Right lobe of liver (tissue), 6 donors: Measurements from ENCODE around the gene NAALADL2. TPM values are rescaled to one million over a fixed set of nuclear protein-coding genes. Genes with fewer than 3 reads are reported as not detected.

Source experiments
- ATAC-seq, 4 donors: fragments of 200-7000 bp; cut with Tn5 transposase; one replicate each; pipeline ENCODE4 v1.9.1; 2020; ENCODE audit warnings: mild to moderate bottlenecking in 4 of 4, moderate library complexity in 4 of 4
- DNase-seq, 3 donors: peaks; one replicate each; pipeline ENCODE4 v3.0.0-alpha.2; 2020
- H3K27ac ChIP-seq, 3 donors: fragments of 200-600 bp; one replicate each; pipeline ENCODE4 v1.8.0; 2022
- H3K27me3 ChIP-seq, 2 donors: fragments of 200-600 bp; one replicate each; pipeline ENCODE4 v1.8.0; 2022
- H3K36me3 ChIP-seq, 4 donors: fragments of 200-600 bp; sonication (generic) in 1 of 4; one replicate each; pipeline versions ENCODE4 v1.5.1 to v1.8.0; 2017 to 2022; ENCODE audit warnings: control low read depth in 1 of 4
- H3K4me1 ChIP-seq, 4 donors: fragments of 200-600 bp; sonication (generic) in 1 of 4; one replicate each; pipeline versions ENCODE4 v1.5.1 to v1.8.0; 2017 to 2022; ENCODE audit warnings: control low read depth in 1 of 4
- H3K4me3 ChIP-seq, 3 donors: fragments of 200-600 bp; one replicate each; pipeline ENCODE4 v1.8.0; 2022
- H3K9me3 ChIP-seq, 4 donors: fragments of 200-600 bp; sonication (generic) in 1 of 4; one replicate each; pipeline versions ENCODE4 v1.5.1 to v1.8.0; 2017 to 2022; ENCODE audit warnings: control low read depth in 1 of 4
- CTCF ChIP-seq, 4 donors: fragments of 200-600 bp in 3 of 4; fragments of 450-650 bp in 1 of 4; IDR thresholded peaks; one replicate each; pipeline versions ENCODE4 v1.5.1 to v1.8.0; 2016 to 2022; ENCODE audit warnings: antibody characterized with exemption in 4 of 4, mild to moderate bottlenecking in 2 of 4
- POLR2A ChIP-seq: fragments of 450-650 bp; IDR thresholded peaks from one replicate; pipeline ENCODE4 v1.6.1; 2017; ENCODE audit warnings: antibody characterized with exemption, mild to moderate bottlenecking
- WGBS: methylation state at CpG from one replicate; pipeline ENCODE4 v1.1.6; 2018; ENCODE audit warnings: low coverage, low lambda C conversion rate; ENCODE audit not compliant: insufficient coverage; ENCODE audit errors: missing lambda C conversion rate; 5-methylcytosine and 5-hydroxymethylcytosine counted together
- intact Hi-C, 2 donors: fragments of 100-400 bp; cut with DNase I; formaldehyde crosslinking; loops; one replicate each; pipeline versions ENCODE4 v1.11.2 to v1.14.1; 2022
- total RNA-seq, 6 experiments: library from RNA; depleted of rRNA in 2 of 6; stranded (reverse); fragments of >200 nt in 2 of 6; fragmentation: NEBNext Ultra II Directional in 3 of 6; extraction: Animal tissue kit (Norgen Biotek cat#: 25700) in 3 of 6; gene quantifications; one replicate each; pipeline versions ENCODE4 v1.1.0 to v1.2.4, GENCODE V29; 2016 to 2023
- donor health status: DM: no; HTN: yes; CAD: no.
- donor health status: DM: no; HTN: no; CAD: no.
- donor health status: DM: no; HTN: no; CAD: no.
- donor health status: DM: no; HTN: yes; CAD: no.
- donor health status: DM: no; HTN: yes; CAD: no.

The NAALADL2 gene
- total RNA-seq, 6 experiments from 2014 or later, result 0.86 to 4.9 (median 3.2) TPM

GRCh38 chr3:175018946-175019727 lies 160.0 kb downstream of the NAALADL2 start:
- no peak overlapping the region for H3K4me3 ChIP-seq
- DNase-seq (no peak), ATAC-seq (no peak)
- 76% methylated on average over 5 of the region's 5 CpGs for WGBS
- H3K4me1 ChIP-seq, result no peaks in the 10 kb centered on the region
- no peaks in the 10 kb centered on the region for H3K9me3 ChIP-seq
- intact Hi-C loops, result no loop called here
- no peaks in the 10 kb centered on the region for H3K36me3 ChIP-seq
- H3K27me3 ChIP-seq, result no peaks in the 10 kb centered on the region
- H3K27ac ChIP-seq, result no peak overlapping the region
- TF ChIP-seq POLR2A, result no peak
- TF ChIP-seq CTCF (IDR thresholded peaks at IDR 0.05), result no peak

GRCh38 chr3:175020101-175020500 lies 161.0 kb downstream of the NAALADL2 start:
- H3K27ac ChIP-seq, result no peak overlapping the region
- intact Hi-C loops, result no loop called here
- ATAC-seq (no peak), DNase-seq (no peak)
- H3K4me1 ChIP-seq, result no peaks in the 10 kb centered on the region
- H3K4me3 ChIP-seq, result no peak overlapping the region
- no peaks in the 10 kb centered on the region for H3K9me3 ChIP-seq
- 83% methylated on average over 1 of the region's 1 CpG for WGBS
- H3K27me3 ChIP-seq, result no peaks in the 10 kb centered on the region
- TF ChIP-seq CTCF (IDR thresholded peaks at IDR 0.05) (no peak), POLR2A (no peak)
- H3K36me3 ChIP-seq, result no peaks in the 10 kb centered on the region

- H3K27ac ChIP-seq, result no peak overlapping the region
- no peak for ATAC-seq
- no peaks in the 10 kb centered on the region for H3K36me3 ChIP-seq
- H3K27me3 ChIP-seq, result no peaks in the 10 kb centered on the region
- no peak for DNase-seq
- intact Hi-C loops, result no loop called here
- TF ChIP-seq CTCF (IDR thresholded peaks at IDR 0.05) (no peak), POLR2A (no peak)
- H3K4me3 ChIP-seq, result no peak overlapping the region
- 100% methylated on average over 2 of the region's 2 CpGs for WGBS
- H3K9me3 ChIP-seq, result no peaks in the 10 kb centered on the region
- no peaks in the 10 kb centered on the region for H3K4me1 ChIP-seq
Observed at GRCh38 chr3:175029828-175030227, 170.7 kb downstream of the NAALADL2 start.

- Histone ChIP-seq H3K9me3 (no peaks in the 10 kb centered on the region), H3K27ac (no peak overlapping the region), H3K27me3 (no peaks in the 10 kb centered on the region), H3K4me1 (no peaks in the 10 kb centered on the region), H3K36me3 (no peaks in the 10 kb centered on the region), H3K4me3 (no peak overlapping the region)
- TF ChIP-seq CTCF (IDR thresholded peaks at IDR 0.05), result no peak
- TF ChIP-seq POLR2A, result no peak
- intact Hi-C loops, result no loop called here
- ATAC-seq (no peak), DNase-seq (no peak)
- WGBS, result 95% methylated on average over 4 of the region's 4 CpGs
Observed at GRCh38 chr3:175039875-175040274, 180.7 kb downstream of the NAALADL2 start.
